Cardiac fibroblast (primary cell): ENCODE measurements around the gene CDC37.
A peak's percentile ranks its signal among the peaks of the same experiment; 100 is the strongest.

Experiments
- DNase-seq, 2 donors: peaks; one replicate each; pipeline versions ENCODE4 v3.0.0 to v3.0.0-alpha.2; 2010; ENCODE audit warnings: low read depth in 2 of 2
- H3K4me3 ChIP-seq, 2 donors: replicated peaks in 1 of 2; 1 replicate in 1 of 2; 2 replicates in 1 of 2; pipeline ENCODE4 v1.5.1; 2011; ENCODE audit warnings: low read depth in 2 of 2, low read length in 2 of 2, mild to moderate bottlenecking in 2 of 2, moderate library complexity in 1 of 2
- TF ChIP-seq, protein P1 (sequence below): IDR thresholded peaks from one replicate; pipeline ENCODE4 v1.5.1; 2011; ENCODE audit warnings: low read depth, mild to moderate bottlenecking, low read length, inconsistent platforms

The CDC37 gene

GRCh38 chr19:10403137-10404021, at the start of gene CDC37:
Gene CDC37 (minus strand): TSS chr19:10403542. CDS start chr19:10403479, 63 bp downstream.
- TF ChIP-seq, protein P1, sequence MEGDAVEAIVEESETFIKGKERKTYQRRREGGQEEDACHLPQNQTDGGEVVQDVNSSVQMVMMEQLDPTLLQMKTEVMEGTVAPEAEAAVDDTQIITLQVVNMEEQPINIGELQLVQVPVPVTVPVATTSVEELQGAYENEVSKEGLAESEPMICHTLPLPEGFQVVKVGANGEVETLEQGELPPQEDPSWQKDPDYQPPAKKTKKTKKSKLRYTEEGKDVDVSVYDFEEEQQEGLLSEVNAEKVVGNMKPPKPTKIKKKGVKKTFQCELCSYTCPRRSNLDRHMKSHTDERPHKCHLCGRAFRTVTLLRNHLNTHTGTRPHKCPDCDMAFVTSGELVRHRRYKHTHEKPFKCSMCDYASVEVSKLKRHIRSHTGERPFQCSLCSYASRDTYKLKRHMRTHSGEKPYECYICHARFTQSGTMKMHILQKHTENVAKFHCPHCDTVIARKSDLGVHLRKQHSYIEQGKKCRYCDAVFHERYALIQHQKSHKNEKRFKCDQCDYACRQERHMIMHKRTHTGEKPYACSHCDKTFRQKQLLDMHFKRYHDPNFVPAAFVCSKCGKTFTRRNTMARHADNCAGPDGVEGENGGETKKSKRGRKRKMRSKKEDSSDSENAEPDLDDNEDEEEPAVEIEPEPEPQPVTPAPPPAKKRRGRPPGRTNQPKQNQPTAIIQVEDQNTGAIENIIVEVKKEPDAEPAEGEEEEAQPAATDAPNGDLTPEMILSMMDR, result no peak
- peak; percentile 98 for DNase-seq
- H3K4me3 ChIP-seq, result peak within 1 kb of the TSS; percentile 99 to 100

DNA sequence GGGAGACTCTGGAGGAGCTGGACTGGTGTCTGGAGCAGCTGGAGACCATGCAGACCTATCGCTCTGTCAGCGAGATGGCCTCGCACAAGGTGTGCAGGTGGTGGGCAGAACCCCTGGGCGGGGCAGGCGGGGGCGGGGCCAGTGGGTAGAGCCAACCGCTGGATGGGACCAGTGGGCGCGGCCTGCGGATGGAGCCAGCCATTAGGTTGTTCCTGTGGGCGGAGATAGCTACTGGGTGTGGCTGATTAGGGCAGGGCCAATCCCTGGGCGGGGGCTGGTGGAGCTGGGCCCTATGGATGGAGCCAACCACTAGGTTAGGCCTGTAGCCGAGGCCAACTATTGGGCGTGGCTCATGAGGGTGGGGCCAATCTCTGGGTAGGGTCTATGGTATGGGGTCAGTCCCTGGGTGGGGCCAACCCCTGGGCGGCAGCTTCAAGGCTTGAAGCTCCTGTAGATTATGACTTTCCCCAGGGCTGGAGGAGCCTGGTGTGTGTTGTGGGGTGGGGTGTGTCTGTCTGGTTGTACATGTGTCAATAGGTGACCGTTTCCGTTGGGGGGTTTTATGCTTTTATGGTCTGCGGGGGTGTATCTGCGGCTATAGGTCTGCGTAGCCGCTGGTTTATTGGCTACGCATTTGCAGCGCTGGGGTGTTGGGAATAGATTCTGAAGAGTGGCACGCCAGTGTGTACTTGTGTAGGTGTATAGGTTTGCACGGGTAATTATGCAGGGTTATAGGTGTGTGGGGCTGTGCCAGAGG, 47.7 kb upstream of the CDC37 start:
- TF ChIP-seq, protein P1, result no peak
- DNase-seq, result no peak
- H3K4me3 ChIP-seq, result no peak overlapping the region

DNA sequence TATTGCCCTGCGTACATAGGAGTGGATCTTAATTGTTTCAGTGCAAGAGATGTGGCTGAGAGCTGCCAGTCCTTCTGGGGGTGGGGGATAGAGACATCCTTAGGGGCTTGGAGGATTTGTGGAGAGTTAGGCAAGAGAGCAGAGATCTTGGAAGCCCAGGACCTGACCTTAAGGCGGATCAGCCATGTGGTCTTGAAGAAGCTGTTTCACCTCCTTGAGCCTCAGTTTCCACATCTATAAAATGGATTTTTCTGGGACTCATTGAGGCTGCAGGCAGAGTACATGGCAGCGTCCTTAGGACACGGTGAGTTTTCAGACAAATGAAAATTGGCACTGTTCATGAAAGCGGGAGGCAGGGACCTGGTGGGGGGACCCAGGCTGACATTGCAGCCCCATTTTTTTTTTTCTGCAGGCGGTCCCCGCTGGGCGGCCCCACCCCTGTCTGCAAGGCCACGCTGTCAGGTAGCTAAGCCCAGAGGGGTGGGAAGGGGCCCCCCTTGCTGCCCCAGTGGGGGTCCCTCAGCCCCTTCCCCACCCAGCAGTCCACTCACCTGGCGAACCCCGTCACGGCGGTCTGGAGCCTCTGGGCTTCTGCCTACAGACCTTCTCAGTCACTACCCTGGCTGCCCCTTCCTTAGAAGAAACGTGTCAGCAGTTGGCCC, 47.0 kb upstream of the CDC37 start:
- TF ChIP-seq, protein P1, result no peak
- DNase-seq, result no peak

DNA sequence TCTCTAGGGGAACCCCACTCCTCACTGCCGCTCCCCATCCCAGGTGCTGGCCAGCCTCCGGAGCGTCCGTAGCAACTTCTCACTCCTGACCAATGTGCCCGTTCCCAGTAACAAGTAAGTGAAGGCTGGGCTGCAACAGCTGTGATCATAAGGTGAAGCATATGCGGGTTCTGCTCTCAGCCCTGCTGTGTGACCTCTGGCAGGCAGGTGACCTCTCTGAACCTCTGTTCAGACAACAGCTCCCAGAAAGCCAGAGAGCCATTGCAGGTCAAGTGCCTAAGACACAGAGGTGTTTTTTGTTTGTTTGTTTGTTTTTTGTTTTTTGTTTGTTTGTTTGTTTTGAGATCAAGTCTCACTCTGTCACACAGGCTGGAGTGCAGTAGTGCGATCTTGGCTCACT, 45.7 kb upstream of the CDC37 start:
- H3K4me3 ChIP-seq, result no peak overlapping the region
- TF ChIP-seq, protein P1, result no peak
- no peak for DNase-seq

More for the DNA sequence above, 47.0 kb upstream of the CDC37 start:
- no peak overlapping the region for H3K4me3 ChIP-seq

- TF ChIP-seq, protein P1, result no peak
- DNase-seq, result no peak
Measured at GRCh38 chr19:10442698-10443097, 39.4 kb upstream of the CDC37 start.

GRCh38 chr19:10439588-10439987, 36.2 kb upstream of the CDC37 start:
- DNase-seq, result no peak
- no peak overlapping the region for H3K4me3 ChIP-seq
- TF ChIP-seq, protein P1, result no peak

More at GRCh38 chr19:10442698-10443097, 39.4 kb upstream of the CDC37 start:
- H3K4me3 ChIP-seq, result no peak overlapping the region
